Nephron progenitor cell (in vitro differentiated cells): ENCODE results near the gene HBA2.
"Not testable (repeated sequence)": the region's sequence is repeated elsewhere in the genome, so short reads cannot be mapped to it uniquely, and the experiment has no call there.

Source experiments
- DNase-seq: peaks from one replicate; pipeline ENCODE4 v3.0.0; 2021
- H3K27ac Mint-ChIP-seq: 2 replicates; pipeline ENCODE4 v1.8.0; 2021; ENCODE audit warnings: mild to moderate bottlenecking, moderate library complexity, mixed read lengths
- H3K27me3 Mint-ChIP-seq: 2 replicates; pipeline ENCODE4 v1.8.0; 2021; ENCODE audit warnings: mild to moderate bottlenecking, low read depth, mixed read lengths; ENCODE audit not compliant: poor library complexity
- H3K36me3 Mint-ChIP-seq: 2 replicates; pipeline ENCODE4 v1.8.0; 2021; ENCODE audit warnings: low read depth, mixed read lengths
- H3K4me1 Mint-ChIP-seq: 2 replicates; pipeline ENCODE4 v1.8.0; 2021; ENCODE audit warnings: mixed read lengths
- H3K4me3 Mint-ChIP-seq: 2 replicates; pipeline ENCODE4 v1.8.0; 2021; ENCODE audit warnings: mild to moderate bottlenecking, moderate library complexity, mixed read lengths
- H3K9me3 Mint-ChIP-seq: 2 replicates; pipeline ENCODE4 v1.8.0; 2021; ENCODE audit warnings: mild to moderate bottlenecking, moderate library complexity, mixed read lengths
- CTCF ChIP-seq: fragments of 200-600 bp; sonication (generic); IDR thresholded peaks from 2 replicates; pipeline ENCODE4 v1.5.0; 2021; ENCODE audit warnings: antibody characterized with exemption

The HBA2 gene

DNA sequence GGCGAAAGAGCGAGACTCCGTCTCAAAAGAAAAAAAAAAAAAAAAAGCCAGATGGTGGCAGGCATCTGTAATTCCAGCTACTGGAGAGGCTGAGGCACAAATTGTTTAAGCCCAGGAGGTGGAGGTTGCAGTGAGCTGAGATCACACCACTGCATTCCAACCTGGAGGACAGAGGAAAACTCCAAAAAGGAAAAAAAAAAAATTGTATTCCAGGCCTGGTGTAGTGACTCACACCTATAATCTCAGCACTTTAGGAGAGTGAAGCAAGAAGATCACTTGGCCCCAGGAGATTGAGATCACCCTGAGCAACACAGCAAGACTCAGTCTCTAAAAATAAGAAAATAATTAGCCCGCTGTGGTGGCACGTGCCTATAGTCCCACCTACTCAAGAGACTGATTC lies 27.7 kb downstream of the HBA2 start:
- Mint-ChIP-seq H3K36me3 (peaks cover 84% of the 10 kb centered on the region), H3K4me3 (no peak overlapping the region), H3K27ac (no peak overlapping the region), H3K4me1 (no peaks in the 10 kb centered on the region), H3K27me3 (no peaks in the 10 kb centered on the region), H3K9me3 (no peaks in the 10 kb centered on the region)
- no peak for TF ChIP-seq CTCF
- no peak for DNase-seq

DNA sequence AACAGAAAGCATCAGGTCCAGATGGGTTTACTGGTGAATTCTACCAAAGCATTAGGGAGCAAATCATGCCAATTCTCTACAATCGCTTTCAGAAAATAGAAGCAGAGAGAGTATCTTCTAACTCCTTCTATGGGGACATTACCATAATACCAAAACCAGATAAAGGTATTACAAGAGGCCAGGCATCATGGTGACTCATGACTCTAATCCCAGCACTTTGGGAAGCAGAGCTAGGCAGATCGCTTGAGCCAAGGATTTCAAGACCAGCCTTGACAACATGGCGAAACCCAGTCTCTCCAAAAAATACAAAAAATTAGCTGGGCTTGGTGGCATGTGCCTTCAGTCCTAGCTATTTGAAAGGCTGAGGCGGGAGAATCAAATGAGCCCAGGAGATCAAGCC lies 30.6 kb downstream of the HBA2 start:
- TF ChIP-seq CTCF = no peak
- Mint-ChIP-seq H3K36me3 (peaks cover 84% of the 10 kb centered on the region), H3K4me3 (no peak overlapping the region), H3K27ac (no peak overlapping the region), H3K9me3 (no peaks in the 10 kb centered on the region), H3K27me3 (no peaks in the 10 kb centered on the region), H3K4me1 (no peaks in the 10 kb centered on the region)
- DNase-seq = no peak

DNA sequence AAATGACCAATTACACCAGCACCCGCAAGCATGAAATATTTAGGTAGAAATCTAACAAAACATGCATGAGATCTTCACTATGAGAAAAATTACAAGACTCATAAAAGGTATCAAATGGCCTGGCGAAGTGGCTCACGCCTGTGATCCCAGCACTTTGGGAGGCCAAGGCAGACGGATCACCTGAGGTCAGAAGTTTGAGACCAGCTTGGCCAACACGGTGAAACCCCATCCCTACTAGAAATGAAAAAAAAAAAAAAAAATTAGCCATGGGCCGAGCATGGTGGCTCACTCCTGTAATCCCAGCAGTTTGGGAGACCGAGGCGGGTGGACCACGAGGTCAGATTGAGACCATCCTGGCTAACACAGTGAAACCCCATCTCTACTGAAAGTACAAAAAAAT lies 31.4 kb downstream of the HBA2 start:
- H3K36me3 Mint-ChIP-seq = peaks cover 82% of the 10 kb centered on the region
- H3K4me3 Mint-ChIP-seq, H3K9me3 Mint-ChIP-seq, H3K27ac Mint-ChIP-seq, H3K27me3 Mint-ChIP-seq, H3K4me1 Mint-ChIP-seq, DNase-seq: not testable (repeated sequence)

DNA sequence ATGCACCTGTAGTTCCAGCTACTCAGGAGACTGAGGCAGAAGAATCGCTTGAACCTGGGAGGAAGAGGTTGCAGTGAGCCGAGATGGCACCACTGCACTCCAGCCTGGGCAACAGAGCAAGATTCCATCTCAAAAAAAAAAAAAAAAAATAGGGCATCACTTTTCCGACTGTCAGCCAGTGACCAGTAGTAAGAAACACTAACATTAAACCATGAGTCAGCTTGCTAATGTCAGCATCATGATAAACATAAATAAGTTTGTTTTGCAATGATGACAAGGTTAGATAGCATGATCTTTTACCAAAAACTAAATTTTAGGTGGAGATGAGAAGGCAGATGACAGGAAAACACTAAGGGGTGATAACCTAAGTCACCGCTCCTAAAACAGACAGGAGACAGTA lies 36.7 kb downstream of the HBA2 start:
- H3K4me3 Mint-ChIP-seq, H3K27me3 Mint-ChIP-seq, DNase-seq, H3K9me3 Mint-ChIP-seq, H3K27ac Mint-ChIP-seq, H3K4me1 Mint-ChIP-seq: not testable (repeated sequence)
- H3K36me3 Mint-ChIP-seq = peaks cover 67% of the 10 kb centered on the region

- DNase-seq, H3K9me3 Mint-ChIP-seq, H3K4me3 Mint-ChIP-seq, H3K4me1 Mint-ChIP-seq, H3K27me3 Mint-ChIP-seq: not testable (repeated sequence)
- Mint-ChIP-seq H3K36me3 (peaks cover 71% of the 10 kb centered on the region), H3K27ac (peak overlapping the region; percentile 76)
Measured at GRCh38 chr16:211631-212180, 39.0 kb downstream of the HBA2 start.

DNA sequence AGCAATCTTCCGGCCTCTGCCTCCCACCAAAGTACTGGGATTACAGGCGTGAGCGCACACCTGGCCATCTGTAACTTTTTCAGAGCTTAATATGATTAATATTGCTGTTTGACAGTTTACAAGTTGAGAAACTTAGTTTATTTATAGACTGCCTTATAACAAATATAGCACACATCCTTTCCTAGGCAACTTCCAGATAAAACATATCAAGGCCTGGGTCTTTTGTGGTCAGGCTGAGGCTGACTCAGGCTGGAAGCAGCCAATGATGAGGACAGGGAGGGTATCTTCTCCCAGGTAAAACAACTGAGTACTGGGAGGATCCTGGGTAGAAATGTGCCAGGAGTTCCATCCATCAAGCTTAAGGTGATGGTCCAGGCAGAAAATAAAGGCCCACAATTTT lies 40.3 kb downstream of the HBA2 start:
- H3K4me1 Mint-ChIP-seq = peaks cover 8% of the 10 kb centered on the region
- H3K36me3 Mint-ChIP-seq = peaks cover 75% of the 10 kb centered on the region
- H3K9me3 Mint-ChIP-seq = no peaks in the 10 kb centered on the region
- H3K27ac Mint-ChIP-seq = peak overlapping the region; percentile 74
- DNase-seq = no peak
- H3K27me3 Mint-ChIP-seq = no peaks in the 10 kb centered on the region
- no peak overlapping the region for H3K4me3 Mint-ChIP-seq
- TF ChIP-seq CTCF = no peak

DNA sequence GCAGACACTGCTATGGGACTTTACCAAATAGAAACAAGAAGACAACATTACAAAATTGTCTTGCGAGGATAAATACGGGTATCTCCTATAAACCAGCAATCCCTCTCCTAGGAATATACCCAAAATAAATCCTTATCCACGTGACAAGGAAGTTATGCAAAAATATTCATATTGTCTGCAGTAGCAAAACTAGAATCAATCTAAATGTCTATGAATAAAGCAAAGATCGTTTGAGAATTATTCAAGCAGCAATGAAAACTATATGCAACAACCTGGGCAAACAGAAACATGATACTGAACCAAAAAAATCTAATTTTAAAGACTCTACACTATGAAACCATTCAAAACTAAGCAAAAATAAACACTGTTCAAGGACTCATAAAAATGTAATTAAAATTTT lies 47.3 kb downstream of the HBA2 start:
- H3K27ac Mint-ChIP-seq = no peak overlapping the region
- DNase-seq = no peak
- H3K4me3 Mint-ChIP-seq = no peak overlapping the region
- no peaks in the 10 kb centered on the region for H3K9me3 Mint-ChIP-seq
- H3K4me1 Mint-ChIP-seq = no peaks in the 10 kb centered on the region
- TF ChIP-seq CTCF = no peak
- no peaks in the 10 kb centered on the region for H3K27me3 Mint-ChIP-seq
- H3K36me3 Mint-ChIP-seq = peaks cover 78% of the 10 kb centered on the region
